GM12878 (cell line): ENCODE results near the gene AIRE.

Experiments used
- CBX5 ChIP-seq: sonication (generic); IDR thresholded peaks from 2 replicates; pipeline ENCODE4 v1.6.1; 2016; ENCODE audit warnings: low read depth, moderate library complexity, mild to moderate bottlenecking, inconsistent platforms
- CEBPZ ChIP-seq: fragments of 150-350 bp; IDR thresholded peaks from 2 replicates; pipeline ENCODE4 v1.6.1; 2016; ENCODE audit warnings: low read depth, low read length
- CTCF ChIP-seq, 3 experiments: IDR thresholded peaks in 2 of 3; conservative IDR thresholded peaks in 1 of 3; 2 replicates each; pipeline ENCODE4 v1.5.1; 2011; ENCODE audit warnings: low read depth in 3 of 3, low read length in 3 of 3, mild to moderate bottlenecking in 3 of 3, control low read depth in 2 of 3, moderate library complexity in 2 of 3, inconsistent platforms in 1 of 3, mixed read lengths in 1 of 3; ENCODE audit not compliant: control insufficient read depth in 2 of 3, insufficient read depth in 1 of 3; ENCODE audit errors: extremely low read depth in 1 of 3
- CUX1 ChIP-seq: IDR thresholded peaks from 2 replicates; pipeline ENCODE4 v1.6.1; 2012; ENCODE audit warnings: improper control_type of control experiment, low read depth, low read length; ENCODE audit not compliant: insufficient replicate concordance
- ETV6 ChIP-seq, 2 experiments: fragments of 450-650 bp in 1 of 2; IDR thresholded peaks in 1 of 2; conservative IDR thresholded peaks in 1 of 2; 2 replicates each; pipeline ENCODE4 v1.6.1; 2014; ENCODE audit warnings: antibody characterized with exemption in 1 of 2, borderline replicate concordance in 1 of 2, low read depth in 1 of 2, mild to moderate bottlenecking in 1 of 2, moderate library complexity in 1 of 2
- EZH2 ChIP-seq: IDR thresholded peaks from 2 replicates; pipeline ENCODE4 v1.6.1; 2012; ENCODE audit warnings: low read depth, mild to moderate bottlenecking, control low read depth, inconsistent platforms, low read length, borderline replicate concordance; ENCODE audit not compliant: control insufficient read depth
- NBN ChIP-seq: fragments of 450-650 bp; IDR thresholded peaks from 2 replicates; pipeline ENCODE4 v1.6.1; 2016
- POLR2A ChIP-seq: IDR thresholded peaks from 2 replicates; pipeline ENCODE4 v1.6.1; 2011; ENCODE audit warnings: low read depth, mild to moderate bottlenecking, low read length
- POLR2AphosphoS2 ChIP-seq: IDR thresholded peaks from 2 replicates; pipeline ENCODE4 v1.6.1; 2011; ENCODE audit warnings: low read depth, mild to moderate bottlenecking, low read length, improper control_type of control experiment, moderate library complexity
- POLR2AphosphoS5 ChIP-seq: IDR thresholded peaks from 2 replicates; pipeline ENCODE4 v1.6.1; 2011; ENCODE audit warnings: mild to moderate bottlenecking, low read length, inconsistent platforms
- RFX5 ChIP-seq: IDR thresholded peaks from 2 replicates; pipeline ENCODE4 v1.6.1; 2011; ENCODE audit warnings: low read depth, low read length, improper control_type of control experiment
- SMAD5 ChIP-seq: IDR thresholded peaks from 2 replicates; pipeline ENCODE4 v1.6.1; 2016; ENCODE audit warnings: antibody characterized with exemption, low read depth
- USF1 ChIP-seq: IDR thresholded peaks from 2 replicates; pipeline ENCODE4 v1.6.1; 2011; ENCODE audit warnings: borderline replicate concordance, low read depth, mild to moderate bottlenecking, moderate library complexity, mixed read lengths, low read length; ENCODE audit not compliant: insufficient read depth; ENCODE audit errors: extremely low read length
- USF2 ChIP-seq: IDR thresholded peaks from 2 replicates; pipeline ENCODE4 v1.6.1; 2011; ENCODE audit warnings: low read depth, low read length, improper control_type of control experiment, borderline replicate concordance

GRCh38 chr21:44344541-44345183 lies 59.0 kb downstream of the AIRE start:
- TF ChIP-seq CTCF (IDR thresholded peaks at IDR 0.05 in 2 of 3, conservative IDR thresholded peaks at IDR 0.05 in 1 of 3; ENCODE audit: control insufficient read depth in 2 of 3, extremely low read depth in 1 of 3, insufficient read depth in 1 of 3, low read depth in 3 of 3, low read length in 3 of 3), result no peak
- no peak for TF ChIP-seq POLR2AphosphoS2
- TF ChIP-seq CEBPZ, result no peak
- TF ChIP-seq CUX1, result no peak
- TF ChIP-seq USF1, result no peak
- TF ChIP-seq SMAD5, result no peak
- no peak for TF ChIP-seq POLR2AphosphoS5
- TF ChIP-seq POLR2A, result no peak
- no peak for TF ChIP-seq CBX5
- TF ChIP-seq ETV6 (conservative IDR thresholded peaks at IDR 0.05 in 1 of 2, IDR thresholded peaks at IDR 0.05 in 1 of 2; ENCODE audit: borderline replicate concordance in 1 of 2, low read depth in 1 of 2), result no peak
- TF ChIP-seq EZH2, result no peak
- no peak for TF ChIP-seq NBN
- no peak for TF ChIP-seq USF2
- TF ChIP-seq RFX5, result no peak
